Lung (tissue), 12 donors: Measurements from ENCODE around the gene OGFOD3. TPM values are rescaled to one million over a fixed set of nuclear protein-coding genes. Genes with fewer than 3 reads are reported as not detected.
"Not testable (repeated sequence)": the region's sequence is repeated elsewhere in the genome, so short reads cannot be mapped to it uniquely, and the experiment has no call there.

Experiments
- ATAC-seq: fragments of 200-7000 bp; cut with Tn5 transposase; one replicate; pipeline ENCODE4 v1.9.1; 2020; ENCODE audit warnings: moderate number of reproducible peaks; ENCODE audit not compliant: insufficient read depth, low FRiP score
- DNase-seq, 3 donors: peaks; one replicate each; pipeline ENCODE4 v3.0.0-alpha.2; 2013 to 2017
- H3K27ac ChIP-seq, 2 donors: one replicate each; pipeline ENCODE4 v1.5.1; 2013; ENCODE audit warnings: mild to moderate bottlenecking in 2 of 2, moderate library complexity in 2 of 2, control low read depth in 1 of 2, inconsistent platforms in 1 of 2, low read depth in 1 of 2, low read length in 1 of 2
- H3K27me3 ChIP-seq, 3 donors: one replicate each; pipeline ENCODE4 v1.5.1; 2013; ENCODE audit warnings: low read length in 2 of 3; ENCODE audit not compliant: control insufficient read depth in 3 of 3, insufficient read depth in 3 of 3
- H3K36me3 ChIP-seq, 4 donors: one replicate each; pipeline ENCODE4 v1.5.1; 2013; ENCODE audit warnings: low read length in 4 of 4, mild to moderate bottlenecking in 1 of 4, moderate library complexity in 1 of 4; ENCODE audit not compliant: control insufficient read depth in 4 of 4, insufficient read depth in 4 of 4
- H3K4me1 ChIP-seq, 5 donors: one replicate each; pipeline ENCODE4 v1.5.1; 2013; ENCODE audit warnings: low read length in 5 of 5, mild to moderate bottlenecking in 2 of 5, moderate library complexity in 1 of 5; ENCODE audit not compliant: control insufficient read depth in 5 of 5, insufficient read depth in 5 of 5
- H3K4me3 ChIP-seq: one replicate; pipeline ENCODE4 v1.5.1; 2013; ENCODE audit warnings: mild to moderate bottlenecking, control low read depth, moderate library complexity
- H3K9ac ChIP-seq, 2 donors: one replicate each; pipeline ENCODE4 v1.5.1; 2013; ENCODE audit warnings: low read length in 2 of 2, control low read depth in 1 of 2; ENCODE audit not compliant: insufficient read depth in 1 of 2
- H3K9me3 ChIP-seq, 4 donors: one replicate each; pipeline ENCODE4 v1.5.1; 2013; ENCODE audit warnings: low read length in 3 of 4, mild to moderate bottlenecking in 1 of 4, moderate library complexity in 1 of 4; ENCODE audit not compliant: control insufficient read depth in 4 of 4, insufficient read depth in 3 of 4
- WGBS, 2 donors: extraction: QIAGEN DNeasy Blood & Tissue Kit; methylation state at CpG; one replicate each; pipeline ENCODE4 v1.1.7; 2013; 5-methylcytosine and 5-hydroxymethylcytosine counted together
- polyA plus RNA-seq, 2 donors: library from polyadenylated mRNA; stranded (reverse); fragments of 200-250 nt; gene quantifications; one replicate each; pipeline ENCODE4 v1.2.1, GENCODE V29; 2013
- total RNA-seq, 2 donors: library from RNA; depleted of rRNA in 1 of 2; stranded (reverse); fragments of >200 nt in 1 of 2; gene quantifications; one replicate each; pipeline ENCODE4 v1.2.1, GENCODE V29; 2014 to 2021
- TF ChIP-seq, protein P1 (sequence below): IDR thresholded peaks from 2 replicates; pipeline ENCODE4 v1.5.1; 2012; ENCODE audit warnings: mild to moderate bottlenecking; ENCODE audit errors: control extremely low read depth, extremely low read depth
- donor health status: control.
- donor health status: control.
- donor health status: Bipolar disorder and iron deficiency.
- donor health status: healthy.
- donor health status: DM: yes; HTN: yes; CAD: no.

OGFOD3 gene
- total and polyA plus RNA-seq, 4 donors = 20.6 to 41.6 (median 29.8) TPM

DNA sequence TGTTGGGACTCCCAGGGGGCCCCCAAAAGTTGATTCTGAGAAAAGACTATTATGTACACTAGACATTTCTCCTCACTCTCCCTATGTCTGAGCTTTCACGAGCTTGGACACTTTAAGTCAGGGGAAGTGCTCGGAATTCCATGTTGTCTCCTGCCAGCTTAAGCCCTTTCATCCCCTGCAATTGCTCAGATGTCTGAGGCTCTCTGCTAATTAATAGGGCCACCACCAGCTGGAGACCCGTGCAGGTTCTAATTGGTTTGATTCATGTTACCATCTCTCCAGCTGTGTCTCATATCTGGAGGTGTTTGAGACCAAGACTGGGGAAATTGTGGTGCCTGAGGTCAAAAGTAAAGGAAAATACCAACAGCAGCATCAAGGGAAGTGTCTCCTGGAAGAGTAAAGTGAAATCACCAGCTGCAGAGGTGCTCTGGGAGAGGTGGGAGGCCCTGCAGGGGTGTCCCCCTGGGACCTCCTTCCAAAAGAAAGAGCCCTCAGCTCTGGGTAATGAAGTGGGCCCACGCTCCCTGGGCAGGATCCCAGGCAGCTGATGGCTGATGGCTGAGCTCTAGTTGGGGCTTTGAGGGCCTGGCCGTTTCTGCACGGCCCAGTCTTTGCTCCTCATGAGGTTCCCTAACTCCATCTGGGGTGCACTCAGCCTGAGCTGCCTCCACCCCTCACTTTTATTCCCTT, 52.6 kb downstream of the OGFOD3 start:
- DNase-seq = no peak
- Histone ChIP-seq H3K9ac (no peak overlapping the region), H3K27ac (no peak overlapping the region), H3K4me1 (peaks cover 0 to 5% (median 0%) of the 10 kb centered on the region in 5 donors), H3K36me3 (no peaks in the 10 kb centered on the region), H3K4me3 (no peak overlapping the region), H3K27me3 (peaks cover 0 to 10% (median 7%) of the 10 kb centered on the region in 3 donors), H3K9me3 (no peaks in the 10 kb centered on the region)
- no peak for ATAC-seq
- 80 to 84% methylated on average over 6 of the region's 6 CpGs for WGBS, 2 donors
- TF ChIP-seq, protein P1, sequence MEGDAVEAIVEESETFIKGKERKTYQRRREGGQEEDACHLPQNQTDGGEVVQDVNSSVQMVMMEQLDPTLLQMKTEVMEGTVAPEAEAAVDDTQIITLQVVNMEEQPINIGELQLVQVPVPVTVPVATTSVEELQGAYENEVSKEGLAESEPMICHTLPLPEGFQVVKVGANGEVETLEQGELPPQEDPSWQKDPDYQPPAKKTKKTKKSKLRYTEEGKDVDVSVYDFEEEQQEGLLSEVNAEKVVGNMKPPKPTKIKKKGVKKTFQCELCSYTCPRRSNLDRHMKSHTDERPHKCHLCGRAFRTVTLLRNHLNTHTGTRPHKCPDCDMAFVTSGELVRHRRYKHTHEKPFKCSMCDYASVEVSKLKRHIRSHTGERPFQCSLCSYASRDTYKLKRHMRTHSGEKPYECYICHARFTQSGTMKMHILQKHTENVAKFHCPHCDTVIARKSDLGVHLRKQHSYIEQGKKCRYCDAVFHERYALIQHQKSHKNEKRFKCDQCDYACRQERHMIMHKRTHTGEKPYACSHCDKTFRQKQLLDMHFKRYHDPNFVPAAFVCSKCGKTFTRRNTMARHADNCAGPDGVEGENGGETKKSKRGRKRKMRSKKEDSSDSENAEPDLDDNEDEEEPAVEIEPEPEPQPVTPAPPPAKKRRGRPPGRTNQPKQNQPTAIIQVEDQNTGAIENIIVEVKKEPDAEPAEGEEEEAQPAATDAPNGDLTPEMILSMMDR = no peak

DNA sequence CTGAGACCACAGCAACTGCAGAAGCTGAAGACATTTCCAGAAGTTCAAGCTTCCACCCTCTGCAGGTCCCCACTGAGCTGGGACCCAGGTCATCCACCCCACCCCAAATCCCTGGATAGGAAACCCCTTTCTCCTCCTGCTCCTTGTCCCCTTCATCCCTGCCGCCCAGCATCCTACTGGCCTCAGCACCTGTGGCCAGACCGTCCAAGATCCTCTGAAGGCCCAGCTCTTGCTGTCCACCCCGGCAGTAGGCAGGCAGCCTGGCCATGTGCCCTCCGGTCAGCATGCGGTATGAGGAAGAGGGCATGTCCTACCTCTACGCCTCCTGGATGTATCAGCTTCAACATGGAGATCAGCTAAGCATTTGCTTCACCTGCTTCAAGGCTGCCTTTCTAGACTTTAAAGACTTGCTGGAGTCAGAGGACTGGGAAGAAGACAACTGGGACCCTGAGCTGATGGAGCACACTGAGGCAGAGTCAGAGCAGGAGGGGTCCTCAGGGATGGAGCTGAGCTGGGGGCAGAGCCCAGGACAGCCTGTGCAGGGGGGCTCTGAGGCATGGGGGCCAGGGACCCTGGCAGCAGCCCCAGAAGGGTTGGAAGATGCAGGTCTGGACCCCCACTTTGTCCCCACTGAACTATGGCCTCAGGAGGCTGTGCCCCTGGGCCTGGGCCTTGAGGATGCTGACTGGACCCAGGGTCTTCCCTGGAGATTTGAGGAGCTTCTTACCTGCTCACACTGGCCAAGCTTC, 56.3 kb downstream of the OGFOD3 start:
- H3K4me1 ChIP-seq = peaks cover 0 to 5% (median 0%) of the 10 kb centered on the region in 5 donors
- no peaks in the 10 kb centered on the region for H3K36me3 ChIP-seq
- H3K27me3 ChIP-seq = peaks cover 0 to 9% (median 5%) of the 10 kb centered on the region in 3 donors
- ATAC-seq (no peak), DNase-seq (no peak)
- H3K9ac ChIP-seq = no peak overlapping the region
- H3K27ac ChIP-seq = no peak overlapping the region
- TF ChIP-seq, protein P1 = no peak
- H3K4me3 ChIP-seq = no peak overlapping the region
- no peaks in the 10 kb centered on the region for H3K9me3 ChIP-seq
- WGBS, 2 donors = 95 to 97% methylated on average over 6 of the region's 6 CpGs

DNA sequence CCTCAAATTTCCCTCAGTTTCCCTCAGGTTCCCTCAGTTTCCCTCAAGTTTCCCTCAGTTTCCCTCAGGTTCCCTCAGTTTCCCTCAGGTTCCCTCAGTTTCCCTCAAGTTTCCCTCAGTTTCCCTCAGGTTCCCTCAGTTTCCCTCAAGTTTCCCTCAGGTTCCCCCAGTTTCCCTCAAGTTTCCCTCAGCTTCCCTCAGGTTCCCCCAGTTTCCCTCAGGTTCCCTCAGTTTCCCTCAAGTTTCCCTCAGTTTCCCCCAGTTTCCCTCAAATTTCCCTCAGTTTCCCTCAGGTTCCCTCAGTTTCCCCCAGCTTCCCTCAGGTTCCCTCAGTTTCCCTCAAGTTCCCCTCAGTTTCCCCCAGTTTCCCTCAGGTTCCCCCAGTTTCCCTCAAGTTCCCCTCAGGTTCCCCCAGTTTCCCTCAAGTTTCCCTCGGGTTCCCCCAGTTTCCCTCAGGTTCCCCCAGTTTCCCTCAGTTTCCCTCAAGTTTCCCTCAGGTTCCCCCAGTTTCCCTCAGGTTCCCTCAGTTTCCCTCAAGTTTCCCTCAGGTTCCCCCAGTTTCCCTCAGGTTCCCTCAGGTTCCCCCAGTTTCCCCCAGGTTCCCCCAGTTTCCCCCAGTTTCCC, 58.8 kb downstream of the OGFOD3 start:
- 69 to 91% methylated on average over 1 of the region's 1 CpG for WGBS, 2 donors
- not testable (repeated sequence) for DNase-seq

More for the DNA sequence above, 58.8 kb downstream of the OGFOD3 start:
- not testable (repeated sequence) for H3K27ac ChIP-seq, ATAC-seq, H3K4me3 ChIP-seq, H3K9ac ChIP-seq, H3K9me3 ChIP-seq, H3K36me3 ChIP-seq, H3K27me3 ChIP-seq
- H3K4me1 ChIP-seq = peaks cover 0 to 11% (median 0%) of the 10 kb centered on the region in 5 donors
